Omental fat pad (tissue), 4 donors: Measurements from ENCODE around the gene SPATS2. TPM values are rescaled to one million over a fixed set of nuclear protein-coding genes. Genes with fewer than 3 reads are reported as not detected.

ENCODE experiments used
- ATAC-seq: fragments of 150-250 bp; one replicate; pipeline ENCODE4 v1.9.1; 2016; ENCODE audit warnings: mild to moderate bottlenecking, moderate library complexity; ENCODE audit not compliant: low FRiP score
- DNase-seq: peaks from one replicate; pipeline ENCODE4 v3.0.0-alpha.2; 2019; ENCODE audit warnings: low spot score
- total RNA-seq, 4 donors: library from RNA; depleted of rRNA; stranded (reverse); fragments of >200 nt; gene quantifications; one replicate each; pipeline ENCODE4 v1.1.0, GENCODE V29; 2016
- TF ChIP-seq, protein P1 (sequence below), 3 donors: fragments of 450-650 bp; IDR thresholded peaks; one replicate each; pipeline ENCODE4 v1.5.1; 2016 to 2017; ENCODE audit warnings: antibody characterized with exemption in 3 of 3, mild to moderate bottlenecking in 3 of 3, moderate library complexity in 2 of 3

SPATS2 gene
- total RNA-seq, 4 donors from 2014 or later: 8.0 to 16.2 (median 9.7) TPM

DNA sequence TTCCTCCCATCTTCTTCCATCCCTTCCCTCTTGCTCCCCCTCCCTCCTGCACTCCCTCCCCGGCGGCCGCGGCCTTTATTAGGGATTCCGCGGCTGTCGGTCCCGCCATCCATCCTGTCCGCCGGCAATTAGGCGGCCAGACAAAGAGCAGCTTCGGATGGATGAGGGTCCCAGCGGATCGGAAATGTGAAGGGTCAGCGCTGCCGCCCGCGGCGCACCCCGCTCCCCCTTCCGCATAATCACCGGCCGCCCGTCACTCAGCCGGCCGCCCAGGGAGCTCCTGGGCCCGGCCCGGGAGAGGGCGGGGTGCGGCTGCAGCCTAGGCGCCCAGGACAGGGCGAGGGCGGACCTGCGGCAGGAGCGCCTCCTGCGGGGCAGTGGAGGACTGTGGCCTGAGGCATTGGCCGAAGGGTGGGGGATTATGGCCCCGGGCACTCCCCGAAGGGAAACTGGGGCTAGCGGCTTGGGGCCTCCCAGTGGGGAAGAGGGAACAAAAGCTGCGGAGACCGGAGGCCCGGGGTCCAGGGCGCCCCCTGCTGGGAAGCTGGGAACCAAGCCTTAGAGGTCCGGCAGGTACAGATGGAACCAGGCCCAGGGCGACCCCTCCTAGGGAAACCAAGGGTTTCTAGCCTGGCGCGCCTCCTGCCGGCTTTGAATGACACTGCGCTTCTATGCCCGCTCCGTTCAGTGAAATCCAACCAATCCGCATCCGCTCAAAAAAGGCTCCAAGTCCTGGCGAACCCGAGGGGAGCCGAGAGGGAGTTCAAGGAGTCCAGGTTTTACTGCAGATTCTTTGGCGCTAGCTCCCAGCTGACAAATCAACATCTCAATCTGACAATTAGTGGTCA is 25.0 kb upstream of the SPATS2 start:
- TF ChIP-seq, protein P1, sequence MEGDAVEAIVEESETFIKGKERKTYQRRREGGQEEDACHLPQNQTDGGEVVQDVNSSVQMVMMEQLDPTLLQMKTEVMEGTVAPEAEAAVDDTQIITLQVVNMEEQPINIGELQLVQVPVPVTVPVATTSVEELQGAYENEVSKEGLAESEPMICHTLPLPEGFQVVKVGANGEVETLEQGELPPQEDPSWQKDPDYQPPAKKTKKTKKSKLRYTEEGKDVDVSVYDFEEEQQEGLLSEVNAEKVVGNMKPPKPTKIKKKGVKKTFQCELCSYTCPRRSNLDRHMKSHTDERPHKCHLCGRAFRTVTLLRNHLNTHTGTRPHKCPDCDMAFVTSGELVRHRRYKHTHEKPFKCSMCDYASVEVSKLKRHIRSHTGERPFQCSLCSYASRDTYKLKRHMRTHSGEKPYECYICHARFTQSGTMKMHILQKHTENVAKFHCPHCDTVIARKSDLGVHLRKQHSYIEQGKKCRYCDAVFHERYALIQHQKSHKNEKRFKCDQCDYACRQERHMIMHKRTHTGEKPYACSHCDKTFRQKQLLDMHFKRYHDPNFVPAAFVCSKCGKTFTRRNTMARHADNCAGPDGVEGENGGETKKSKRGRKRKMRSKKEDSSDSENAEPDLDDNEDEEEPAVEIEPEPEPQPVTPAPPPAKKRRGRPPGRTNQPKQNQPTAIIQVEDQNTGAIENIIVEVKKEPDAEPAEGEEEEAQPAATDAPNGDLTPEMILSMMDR (IDR thresholded peaks at IDR 0.05): peak in 1 of 3 donors; percentile 10
- DNase-seq (no peak), ATAC-seq (peak; percentile 70)

DNA sequence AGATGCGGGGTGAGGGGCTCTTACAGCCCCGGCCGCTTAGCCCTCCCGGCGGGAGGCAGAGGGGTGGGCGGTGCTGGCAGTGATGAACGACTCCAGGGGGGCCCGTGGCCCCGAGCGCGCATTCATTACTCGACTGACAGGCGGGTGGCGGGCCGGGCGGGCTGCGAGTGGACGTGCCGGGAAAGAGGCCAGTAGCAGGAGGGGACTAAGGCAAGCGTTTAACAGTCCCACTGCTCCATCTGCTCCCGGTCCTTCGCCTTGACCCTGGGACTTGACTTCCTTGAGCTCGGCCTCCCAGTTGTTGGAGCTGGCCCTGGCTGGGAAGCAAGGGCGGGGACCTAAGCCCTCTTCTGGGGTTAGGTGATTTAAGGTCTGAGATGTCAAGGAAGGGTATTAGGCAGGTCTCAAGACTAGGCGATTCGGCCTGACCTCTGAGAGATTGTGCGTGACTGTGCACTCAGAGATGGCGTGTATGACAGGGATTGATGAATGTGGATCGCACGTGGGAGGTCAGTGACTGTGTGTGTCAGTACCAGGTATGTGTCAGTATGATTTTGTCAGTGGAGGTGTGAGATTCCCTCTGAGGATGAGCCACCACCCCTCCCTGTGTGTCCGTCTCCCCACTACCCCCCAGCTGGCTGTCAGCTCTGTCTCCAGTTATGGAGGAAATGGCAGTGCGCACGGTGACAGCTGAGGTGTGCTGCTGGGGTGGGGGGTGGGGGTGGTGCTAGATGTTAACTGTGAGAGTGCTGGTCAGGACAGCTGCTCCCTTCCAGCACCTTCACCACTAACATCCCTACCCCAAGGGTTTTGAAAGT is 24.1 kb upstream of the SPATS2 start:
- TF ChIP-seq, protein P1 (IDR thresholded peaks at IDR 0.05): no peak
- peak; percentile 38 for ATAC-seq
- DNase-seq: no peak

DNA sequence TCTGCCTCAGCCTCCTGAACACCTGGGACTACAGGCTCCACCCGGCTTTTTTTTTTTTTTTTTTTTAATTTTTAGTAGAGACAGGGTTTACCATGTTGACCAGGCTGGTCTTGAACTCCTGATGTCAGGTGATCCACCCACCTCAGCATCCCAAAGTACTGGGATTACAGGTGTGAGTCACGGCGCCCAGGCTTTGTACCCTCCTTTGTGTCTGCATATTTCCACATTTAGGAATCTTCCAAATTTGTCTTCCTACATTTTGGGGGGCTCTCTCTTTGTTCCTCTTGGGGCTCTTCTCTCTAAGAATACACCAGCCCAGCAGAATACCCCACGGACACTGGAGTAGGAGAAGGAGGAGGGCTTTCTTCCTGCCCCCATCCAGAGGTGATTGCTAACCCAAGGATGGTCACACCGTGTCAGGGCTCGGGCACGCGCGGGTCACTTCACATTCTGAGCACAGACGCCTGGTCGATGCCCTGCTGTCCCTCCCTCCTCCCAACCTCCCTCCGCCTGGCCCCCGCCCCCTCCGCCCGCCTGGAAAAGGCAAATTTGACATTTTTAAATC is 22.7 kb upstream of the SPATS2 start:
- TF ChIP-seq, protein P1 (IDR thresholded peaks at IDR 0.05): no peak
- DNase-seq: no peak
- no peak for ATAC-seq

DNA sequence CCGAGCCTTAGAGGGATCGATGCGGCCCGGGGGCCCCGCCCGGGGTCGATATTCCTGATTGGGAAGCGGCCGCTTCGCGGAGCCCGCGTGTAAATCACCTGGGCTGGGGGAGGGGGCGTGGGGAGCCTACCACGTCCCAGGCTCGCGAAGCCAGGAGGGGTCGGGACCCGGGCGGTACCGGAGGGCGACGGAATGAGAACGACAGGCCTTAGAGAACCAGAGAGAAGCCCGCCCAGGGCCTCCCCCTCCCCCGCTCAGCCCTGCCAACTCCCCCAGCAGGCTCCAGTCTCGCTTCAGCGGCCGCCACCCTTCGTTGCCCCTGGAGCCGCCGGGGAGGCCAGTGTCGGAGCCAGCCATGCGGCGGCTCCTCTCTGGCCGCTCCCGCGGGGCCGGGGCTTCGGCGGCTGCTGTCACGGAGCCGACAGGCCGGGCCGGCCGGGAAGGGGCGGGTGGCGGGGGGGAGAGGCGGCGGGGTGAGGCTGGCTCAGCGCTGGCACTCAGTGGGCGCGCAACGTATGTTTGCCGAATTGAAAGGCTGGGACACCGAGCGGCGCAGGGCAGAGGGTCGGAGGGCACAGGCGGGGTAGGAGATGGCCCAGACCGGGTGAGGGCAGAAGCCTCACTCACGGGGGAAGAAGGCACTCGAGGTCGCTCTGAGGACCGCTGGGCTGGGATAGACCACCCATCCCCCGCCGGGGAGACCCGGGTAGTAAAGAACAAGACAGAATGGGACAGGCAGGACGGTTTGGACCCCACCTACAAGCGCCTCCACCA is 22.0 kb upstream of the SPATS2 start:
- TF ChIP-seq, protein P1 (IDR thresholded peaks at IDR 0.05): no peak
- ATAC-seq: no peak
- DNase-seq: no peak

DNA sequence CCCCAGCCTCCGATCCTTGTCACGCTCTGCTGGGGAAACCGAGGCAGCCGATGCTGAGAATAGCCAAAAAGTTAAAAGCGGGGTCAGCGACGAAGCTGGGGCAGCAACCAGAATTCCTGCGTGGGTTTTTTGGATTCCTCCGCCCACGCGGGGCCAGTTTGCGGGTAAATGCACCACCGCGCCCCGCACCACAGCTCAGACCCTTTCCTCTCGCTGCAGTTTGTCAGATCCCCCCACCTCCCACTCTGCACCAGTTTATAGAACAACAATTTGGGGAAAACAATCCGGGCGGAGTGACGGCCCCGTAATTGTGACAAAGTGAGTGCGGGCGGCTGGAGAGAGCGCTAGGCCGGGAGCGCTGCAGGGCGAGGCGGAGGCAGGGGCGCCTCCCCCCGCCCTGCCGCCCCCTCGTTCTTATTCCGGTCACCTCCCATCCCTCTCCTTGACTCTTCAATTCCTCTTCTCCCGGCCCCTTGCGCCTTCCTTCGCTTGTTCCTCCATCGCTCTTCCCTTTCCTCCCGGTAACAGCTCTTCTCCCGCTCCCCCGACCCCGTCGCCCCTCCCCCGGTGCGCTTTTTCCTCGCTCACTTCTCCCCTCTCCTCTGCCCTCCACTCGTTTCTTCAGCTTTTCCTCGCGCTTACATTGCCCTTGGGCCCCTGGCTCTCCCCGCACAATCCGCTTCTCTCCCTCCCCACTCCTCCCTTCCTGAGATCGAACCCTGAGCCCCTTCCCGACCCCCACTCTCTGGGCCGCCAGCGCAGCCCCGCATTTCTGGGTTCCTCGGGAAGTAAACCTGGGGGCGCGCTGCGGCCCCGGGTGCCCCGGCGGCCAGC is 21.2 kb upstream of the SPATS2 start:
- TF ChIP-seq, protein P1 (IDR thresholded peaks at IDR 0.05): no peak
- ATAC-seq: no peak
- no peak for DNase-seq
